T-helper 22 cell (primary cell): ENCODE measurements around the gene TGFB1.

ENCODE experiments used
- DNase-seq: peaks from one replicate; pipeline ENCODE4 v3.0.0-alpha.2; 2020; ENCODE audit warnings: low read depth

TGFB1 gene

DNA sequence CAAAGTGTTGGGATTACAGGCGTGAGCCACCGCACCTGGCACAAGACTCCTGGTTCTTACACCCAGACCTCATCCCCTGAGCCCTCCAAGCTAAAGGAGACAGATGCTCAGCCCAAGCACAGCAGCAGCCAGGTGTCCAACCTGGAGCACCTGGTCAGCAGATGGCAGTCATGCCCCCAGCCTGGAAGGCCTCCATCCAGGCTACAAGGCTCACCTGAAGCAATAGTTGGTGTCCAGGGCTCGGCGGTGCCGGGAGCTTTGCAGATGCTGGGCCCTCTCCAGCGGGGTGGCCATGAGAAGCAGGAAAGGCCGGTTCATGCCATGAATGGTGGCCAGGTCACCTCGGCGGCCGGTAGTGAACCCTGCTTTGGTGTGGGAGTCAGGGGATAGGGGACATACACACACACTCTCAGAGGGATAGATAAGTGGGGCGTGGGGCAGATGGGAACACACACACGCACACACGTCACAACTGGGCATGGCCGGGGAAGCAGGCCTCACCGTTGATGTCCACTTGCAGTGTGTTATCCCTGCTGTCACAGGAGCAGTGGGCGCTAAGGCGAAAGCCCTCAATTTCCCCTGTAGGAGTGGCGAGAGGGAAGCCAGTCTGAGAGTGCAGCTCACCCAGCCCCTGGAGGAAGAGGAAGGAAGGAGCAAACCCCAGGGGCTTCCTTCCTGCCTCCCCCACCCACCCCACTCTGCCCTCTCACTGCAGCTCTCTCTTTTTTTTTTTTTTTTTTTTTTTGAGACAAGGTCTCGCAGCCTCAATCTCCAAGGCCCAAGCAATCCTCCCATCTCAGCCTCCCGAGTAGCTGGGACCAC lies 11.8 kb downstream of the TGFB1 start:
- no peak for DNase-seq

DNA sequence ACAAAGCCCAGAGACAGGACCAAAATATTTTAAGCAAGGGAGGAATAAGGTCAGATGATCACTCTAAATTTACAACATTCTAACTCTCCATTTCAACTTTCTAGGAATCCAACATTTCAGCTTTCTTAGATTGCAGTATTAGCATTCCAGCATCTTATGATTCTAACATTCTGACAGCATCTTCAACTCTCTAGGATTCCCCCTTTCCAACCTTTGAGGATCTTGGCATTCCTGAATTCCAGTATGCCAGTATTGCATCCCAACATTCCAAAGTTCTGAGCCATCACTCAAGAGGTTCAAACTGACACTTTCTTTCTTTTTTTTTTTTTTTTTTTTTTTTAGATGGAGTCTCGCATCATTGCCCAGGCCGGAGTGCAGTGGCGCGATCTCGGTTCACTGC lies 13.8 kb downstream of the TGFB1 start:
- DNase-seq: no peak

DNA sequence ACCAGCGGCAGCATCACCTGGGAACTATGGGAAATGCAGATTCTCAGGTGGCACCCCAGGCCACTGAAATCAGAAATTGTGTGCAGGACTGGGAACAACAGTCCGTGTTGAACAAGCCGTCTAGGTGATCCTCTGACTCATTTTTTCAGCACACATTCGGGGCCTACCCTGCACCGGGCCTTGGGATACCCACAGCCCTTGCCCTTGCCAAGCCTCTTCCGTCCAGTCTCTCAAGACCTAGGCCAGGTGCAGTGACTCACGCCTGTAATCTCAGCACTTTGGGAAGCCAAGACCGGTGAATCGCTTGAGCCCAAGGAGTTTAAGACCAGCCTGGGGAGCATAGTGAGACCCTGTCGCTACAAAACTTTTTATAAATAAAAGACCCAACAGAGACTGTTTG lies 18.3 kb downstream of the TGFB1 start:
- no peak for DNase-seq

DNA sequence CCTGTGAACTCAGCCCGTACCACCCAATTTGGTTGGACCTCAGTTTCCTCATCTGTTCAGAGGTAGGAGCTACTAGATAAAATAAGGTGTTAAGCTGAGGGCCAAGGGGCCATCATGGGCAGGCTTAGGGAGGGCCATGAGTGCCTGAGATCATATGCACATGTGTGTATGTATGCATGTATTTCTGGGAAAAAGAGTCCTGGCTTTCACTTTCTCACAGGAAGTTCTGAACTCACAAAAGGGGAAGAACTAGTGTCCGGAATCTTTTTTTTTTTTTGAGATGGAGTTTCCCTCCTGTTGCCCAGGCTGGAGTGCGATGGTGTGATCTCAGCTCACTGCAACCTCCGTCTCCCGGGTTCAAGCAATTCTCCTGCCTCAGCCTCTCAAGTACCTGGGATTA lies 18.9 kb downstream of the TGFB1 start:
- no peak for DNase-seq

DNA sequence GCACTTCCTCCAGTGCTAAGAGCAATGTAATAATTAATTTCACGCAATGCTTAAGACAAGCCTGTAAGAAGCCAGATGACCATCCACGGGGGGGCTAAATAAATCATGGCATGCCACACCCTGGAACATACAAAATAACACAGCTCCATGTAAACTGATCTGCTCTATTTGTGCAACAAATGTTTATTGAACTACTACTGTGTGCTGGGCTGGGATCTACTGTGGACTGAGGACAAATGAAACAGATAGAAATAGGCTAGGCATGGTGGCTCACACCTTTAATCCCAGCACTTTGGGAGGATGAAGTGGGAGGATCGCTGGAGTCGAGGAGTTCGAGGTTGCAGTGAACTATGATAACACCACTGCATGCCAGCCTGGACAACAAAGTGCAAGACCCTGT lies 21.3 kb downstream of the TGFB1 start:
- DNase-seq: no peak

DNA sequence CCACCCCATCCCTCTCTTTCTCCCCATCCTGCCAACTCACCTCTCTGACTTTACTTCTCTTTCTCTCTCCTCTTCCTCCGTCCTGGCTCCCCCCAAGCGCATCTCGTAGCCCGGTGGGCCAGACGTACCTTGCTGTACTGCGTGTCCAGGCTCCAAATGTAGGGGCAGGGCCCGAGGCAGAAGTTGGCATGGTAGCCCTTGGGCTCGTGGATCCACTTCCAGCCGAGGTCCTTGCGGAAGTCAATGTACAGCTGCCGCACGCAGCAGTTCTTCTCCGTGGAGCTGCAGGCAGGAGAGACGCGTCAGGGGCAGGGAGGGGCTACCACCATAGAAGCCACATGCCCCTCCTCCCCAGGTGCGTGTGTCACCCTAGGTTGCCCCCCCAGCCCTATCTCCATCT lies 21.7 kb downstream of the TGFB1 start:
- no peak for DNase-seq

DNA sequence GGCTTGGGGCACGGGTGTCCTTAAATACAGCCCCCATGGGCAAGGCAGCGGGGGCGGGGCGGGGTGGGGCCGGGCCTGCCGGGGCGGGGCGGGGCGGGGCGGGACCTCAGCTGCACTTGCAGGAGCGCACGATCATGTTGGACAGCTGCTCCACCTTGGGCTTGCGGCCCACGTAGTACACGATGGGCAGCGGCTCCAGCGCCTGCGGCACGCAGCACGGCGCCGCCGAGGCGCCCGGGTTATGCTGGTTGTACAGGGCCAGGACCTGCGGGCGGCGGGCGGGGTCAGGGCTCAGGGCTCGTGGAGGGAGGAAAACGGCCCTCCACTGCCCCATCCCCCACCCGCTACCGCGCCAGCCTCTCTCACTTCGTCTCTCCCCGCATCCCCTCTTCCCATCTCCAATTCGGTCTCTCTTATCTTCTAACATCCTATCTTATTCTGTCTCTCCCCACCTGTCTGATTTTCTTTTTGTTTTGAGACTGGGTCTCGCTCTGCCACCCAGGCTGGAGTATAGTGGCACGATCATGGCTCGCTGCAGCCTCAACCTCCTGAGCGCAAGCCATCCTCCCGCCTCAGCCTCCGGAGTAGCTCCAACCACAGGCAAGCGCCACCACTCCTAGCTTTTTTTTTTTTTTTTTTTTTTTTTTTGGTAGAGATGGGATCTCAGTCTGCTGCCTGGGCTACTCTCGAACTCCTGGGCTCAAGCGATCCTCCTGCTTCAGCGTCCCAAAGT lies 22.6 kb downstream of the TGFB1 start:
- DNase-seq: no peak

DNA sequence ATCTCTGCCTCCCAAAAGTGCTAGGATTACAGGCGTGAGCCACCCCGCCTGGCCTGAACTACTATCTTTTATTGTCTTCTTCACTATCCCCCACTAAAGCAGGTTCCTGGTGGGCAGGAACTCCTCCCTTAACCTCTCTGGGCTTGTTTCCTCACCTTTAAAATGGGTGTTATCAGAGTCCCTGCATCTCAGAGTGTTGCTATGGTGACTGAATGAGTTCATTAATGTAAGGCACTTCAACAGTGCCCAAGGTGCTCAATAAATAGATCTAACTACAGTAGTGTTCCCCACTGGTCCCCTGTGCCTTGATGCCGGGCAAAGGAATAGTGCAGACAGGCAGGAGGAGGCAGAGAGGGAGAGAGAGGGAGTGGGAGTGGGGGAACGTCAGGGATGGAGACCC lies 23.2 kb downstream of the TGFB1 start:
- DNase-seq: no peak

DNA sequence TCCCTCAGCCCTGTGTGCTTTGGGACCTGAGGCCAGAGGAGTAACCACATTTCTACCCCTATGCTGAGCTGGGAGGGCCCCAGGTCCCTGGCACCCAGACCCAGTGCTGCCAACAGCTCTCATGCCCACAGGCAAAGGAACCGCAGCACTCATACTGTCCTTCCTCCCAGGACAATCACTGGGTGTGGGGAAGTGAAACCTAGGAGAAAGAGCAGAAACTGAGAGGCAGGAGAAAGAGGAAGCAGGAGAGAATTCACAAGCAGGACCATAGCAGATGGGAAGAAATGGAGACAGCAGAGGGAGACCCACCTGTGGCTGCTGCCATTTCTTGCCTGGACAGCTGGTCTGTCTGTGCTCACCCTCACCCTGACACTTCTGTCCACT lies 24.9 kb downstream of the TGFB1 start:
- no peak for DNase-seq

DNA sequence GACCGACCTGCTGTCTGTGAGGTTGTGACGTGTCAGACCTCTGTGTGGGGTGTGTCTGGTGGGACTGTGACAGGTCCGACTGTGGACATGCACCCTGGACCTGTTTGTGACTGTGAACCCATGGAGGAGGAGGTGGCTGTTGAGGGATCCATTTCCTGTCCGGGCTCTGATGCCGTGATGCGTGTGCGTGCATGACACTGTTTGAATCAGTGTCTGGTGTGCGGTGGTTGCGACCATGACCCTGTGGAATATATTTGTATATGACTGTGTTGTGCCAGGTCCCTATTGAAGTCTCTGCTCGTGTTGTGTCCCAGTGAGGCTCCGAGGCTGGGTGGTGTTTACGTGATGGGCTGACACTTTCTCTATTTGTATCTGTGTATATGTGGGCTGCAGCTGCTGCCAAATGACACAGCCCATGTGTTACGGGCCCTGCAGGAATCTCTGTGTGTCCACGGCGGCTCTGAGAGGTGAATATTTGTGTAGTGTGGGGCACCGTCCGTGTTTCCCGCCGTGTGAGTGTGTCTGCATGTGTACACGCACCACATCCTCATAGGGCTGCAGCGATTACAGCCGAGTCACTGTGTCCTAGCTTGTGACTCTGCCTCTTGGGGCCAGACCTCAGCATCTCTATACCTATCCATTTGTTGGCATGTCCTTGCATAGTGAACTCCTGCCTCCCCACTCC lies 25.4 kb downstream of the TGFB1 start:
- no peak for DNase-seq

DNA sequence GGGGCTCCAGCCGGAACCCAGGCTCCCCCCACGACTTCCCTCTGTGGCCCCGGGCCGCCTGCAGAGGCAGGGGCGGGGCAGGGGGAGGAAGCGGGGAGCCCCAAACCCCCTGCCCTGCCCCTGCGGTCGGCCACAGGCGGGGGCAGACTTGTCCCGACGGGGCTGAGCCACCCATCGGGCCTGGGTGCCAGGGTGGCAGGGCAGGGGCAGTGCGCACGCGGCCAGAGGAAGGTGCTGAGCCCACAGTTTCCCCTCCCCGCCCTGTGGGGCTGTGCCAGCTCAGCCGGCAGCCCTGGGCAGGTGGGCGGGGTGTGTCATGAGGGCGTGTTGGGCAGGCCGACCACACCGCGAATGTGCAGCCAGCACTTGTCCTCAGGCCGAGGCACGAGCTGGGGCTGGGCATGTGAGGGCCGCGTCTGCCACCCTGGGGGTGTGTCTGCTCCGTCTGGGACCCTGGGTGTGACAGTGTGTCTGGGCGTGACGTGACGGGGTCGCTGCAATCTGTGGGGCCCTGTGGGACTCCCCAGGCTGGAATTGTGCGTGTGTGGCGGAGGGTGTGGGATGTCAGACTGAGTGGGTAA lies 26.1 kb downstream of the TGFB1 start:
- peak; percentile 96 for DNase-seq

DNA sequence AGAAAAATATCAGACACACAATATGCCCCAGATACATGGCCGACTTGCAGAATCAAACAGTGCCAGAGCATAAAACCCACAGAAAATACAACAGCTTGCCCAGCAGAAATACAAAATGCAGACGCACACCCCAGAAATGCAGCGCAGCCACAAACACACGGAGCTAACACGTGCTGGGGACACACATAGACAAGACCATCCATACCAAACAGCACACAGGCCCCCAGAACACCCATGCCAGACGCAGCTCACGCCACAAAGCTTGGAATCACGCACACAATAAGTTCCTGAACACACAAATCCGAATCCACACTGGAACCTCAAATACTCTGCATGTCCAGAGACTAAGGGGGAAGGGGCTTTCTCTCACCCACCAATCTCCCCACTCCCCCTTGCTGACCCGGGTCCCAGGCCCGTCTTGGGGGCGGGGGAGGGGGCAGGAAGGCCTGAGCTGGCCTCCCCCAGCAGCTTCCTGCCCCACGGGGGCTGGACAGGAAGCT lies 26.6 kb downstream of the TGFB1 start:
- no peak for DNase-seq

DNA sequence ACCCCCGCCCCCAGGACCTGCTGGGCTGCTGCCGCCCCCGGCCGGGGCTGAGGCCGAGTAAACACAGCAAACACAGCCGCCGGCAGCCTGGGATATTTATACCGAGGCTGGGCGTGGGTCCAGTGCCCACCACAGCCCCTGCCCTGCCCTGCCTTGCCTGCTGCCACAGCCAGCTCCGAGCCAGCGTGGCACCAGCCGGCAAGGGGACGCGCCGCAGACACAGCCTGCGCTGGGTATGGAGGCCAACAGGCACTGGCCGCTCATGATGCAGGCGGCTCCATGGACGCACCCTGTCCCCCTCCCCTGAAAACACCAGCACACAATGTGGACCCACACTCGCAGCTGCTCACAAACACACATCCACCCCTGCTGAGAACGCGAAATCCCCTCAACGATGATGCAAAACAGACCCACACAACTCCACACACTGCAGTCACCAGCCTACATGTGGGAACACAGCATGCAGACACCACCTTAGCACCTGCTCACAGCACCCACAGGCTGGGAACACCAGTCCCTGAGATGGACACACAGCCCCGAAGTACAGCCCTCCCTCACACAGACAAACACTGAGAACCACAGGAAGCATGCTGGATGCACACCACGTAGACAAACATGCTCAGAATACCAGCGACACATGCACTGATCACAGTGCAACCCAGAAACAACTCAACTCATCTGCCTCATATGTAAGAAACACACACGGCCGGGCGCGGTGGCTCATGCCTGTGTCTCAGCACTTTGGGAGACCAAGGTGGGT lies 27.6 kb downstream of the TGFB1 start:
- no peak for DNase-seq

DNA sequence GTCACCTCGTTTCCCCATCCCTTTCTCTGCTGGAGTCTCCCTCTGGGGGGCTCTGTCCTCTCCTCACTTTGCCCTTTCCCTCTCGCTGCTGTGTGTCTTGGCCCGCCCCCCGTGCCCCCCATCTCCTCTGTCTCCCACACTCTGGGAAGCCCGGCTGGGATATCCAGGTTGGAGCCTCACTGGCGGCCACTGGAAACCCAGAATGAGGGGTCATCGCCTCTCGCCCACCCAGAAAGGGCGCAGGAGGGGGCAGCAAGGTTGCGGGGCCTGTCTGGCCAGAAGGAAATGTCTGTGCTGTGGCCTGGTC lies 28.1 kb downstream of the TGFB1 start:
- DNase-seq: no peak

DNA sequence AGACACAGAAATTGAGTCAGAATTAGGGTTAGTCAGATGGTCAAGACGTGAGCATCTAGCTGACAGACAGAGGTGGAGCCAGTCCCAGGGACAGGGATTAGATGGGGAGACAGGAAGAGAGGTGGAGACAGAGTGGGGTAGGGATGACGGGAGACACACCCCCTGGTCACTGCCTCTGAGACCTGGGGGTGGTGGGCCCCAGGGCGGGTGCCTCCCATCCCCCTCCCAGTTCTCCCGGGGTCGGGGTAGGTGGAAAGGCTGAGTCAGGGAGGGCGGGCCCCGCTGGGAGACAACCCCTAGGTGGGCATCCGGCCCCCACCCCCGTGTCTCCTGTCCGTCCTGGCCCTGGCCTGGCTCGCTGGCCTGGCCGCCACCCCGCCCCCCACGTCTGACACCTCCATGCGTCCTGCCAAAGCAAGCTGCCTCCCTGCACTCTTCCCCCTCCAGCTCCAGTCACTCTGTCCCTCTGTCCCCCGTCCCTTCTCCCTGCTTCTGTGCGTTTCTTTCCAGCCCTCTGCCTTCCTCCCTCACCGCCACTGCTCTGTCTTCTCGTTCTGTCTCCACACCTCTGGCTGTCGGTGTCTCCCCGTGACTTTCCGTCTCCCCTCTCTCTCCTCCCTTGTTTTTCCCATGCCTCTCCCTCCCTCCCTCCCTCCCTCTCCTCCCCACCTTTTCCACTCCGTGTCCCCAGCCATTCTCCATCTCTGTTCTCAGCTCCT lies 28.6 kb downstream of the TGFB1 start:
- DNase-seq: no peak

DNA sequence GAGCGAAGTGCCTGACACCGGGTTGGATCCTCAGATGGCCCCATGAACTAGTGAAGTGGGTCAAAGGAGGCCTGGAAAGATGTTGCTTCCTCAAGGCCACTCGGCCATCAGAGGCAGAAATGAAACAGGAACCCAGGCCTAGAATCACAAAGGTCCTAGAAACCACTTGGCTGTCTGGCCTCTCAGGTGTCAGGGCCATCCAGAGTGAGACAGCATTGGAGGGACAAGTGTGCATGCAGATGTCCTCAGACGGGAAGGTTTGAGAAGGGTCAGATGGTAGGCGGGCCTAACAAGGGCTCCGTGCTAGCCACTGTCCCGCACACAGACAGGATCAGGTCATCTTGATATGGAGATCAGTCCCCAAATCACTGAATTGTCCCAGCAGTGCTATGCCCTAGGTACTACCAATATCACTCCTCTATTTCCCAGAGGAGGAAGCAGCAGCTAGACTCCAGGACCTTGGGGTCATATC lies 29.5 kb downstream of the TGFB1 start:
- DNase-seq: no peak

DNA sequence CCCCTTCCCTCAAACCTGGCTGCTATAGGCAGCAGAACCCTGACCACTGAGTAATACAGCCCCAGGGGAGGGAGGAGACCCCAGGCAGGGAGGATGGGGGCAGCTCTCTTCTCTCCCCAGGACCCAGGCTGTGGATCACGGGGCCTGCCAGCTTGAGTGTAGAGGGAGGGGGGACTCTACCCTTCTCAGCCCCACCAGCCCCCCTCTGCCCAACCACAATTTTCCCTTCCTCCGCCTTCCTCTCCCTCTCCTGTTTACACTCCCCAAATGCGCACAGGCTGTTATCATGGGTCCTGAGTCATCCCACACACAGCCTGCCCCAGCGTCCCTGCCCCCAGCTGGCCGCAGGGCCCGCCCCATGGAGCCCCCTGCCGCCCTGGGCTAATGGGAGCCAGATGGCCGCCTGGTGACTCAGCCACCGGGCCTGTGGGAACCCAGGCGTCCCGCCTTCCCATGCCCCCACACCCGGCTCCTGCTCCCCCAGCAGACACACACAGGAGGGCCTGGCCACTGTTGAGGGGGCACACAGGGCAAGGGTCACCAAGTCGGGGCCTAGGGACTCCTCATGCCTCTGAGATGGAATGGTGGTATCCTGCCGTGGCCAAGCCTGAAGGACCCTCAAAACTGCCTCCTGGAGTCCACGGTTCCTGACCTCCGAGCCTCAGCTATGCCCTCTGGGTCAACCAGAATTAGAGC lies 30.1 kb downstream of the TGFB1 start:
- no peak for DNase-seq

DNA sequence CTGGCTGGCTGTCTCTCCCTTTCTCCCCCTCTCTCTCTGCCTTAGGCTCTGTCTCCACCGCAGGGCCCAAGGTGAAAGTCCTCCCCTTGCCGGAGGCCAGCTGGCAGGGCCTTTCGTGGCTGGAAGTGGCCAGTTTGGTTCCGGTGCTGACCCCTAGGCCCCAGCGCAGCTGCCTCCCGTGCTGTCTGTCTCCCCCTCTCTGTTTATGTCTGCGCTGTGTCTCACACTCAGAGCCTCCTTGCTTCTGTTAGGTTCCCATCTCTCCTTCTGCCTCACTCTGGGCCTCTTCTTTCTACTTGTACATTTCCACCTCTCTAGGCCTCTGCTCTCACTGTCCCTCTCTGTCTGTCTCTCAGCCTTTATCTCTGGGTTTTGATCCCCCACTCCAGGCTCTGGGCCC lies 30.7 kb downstream of the TGFB1 start:
- DNase-seq: no peak

DNA sequence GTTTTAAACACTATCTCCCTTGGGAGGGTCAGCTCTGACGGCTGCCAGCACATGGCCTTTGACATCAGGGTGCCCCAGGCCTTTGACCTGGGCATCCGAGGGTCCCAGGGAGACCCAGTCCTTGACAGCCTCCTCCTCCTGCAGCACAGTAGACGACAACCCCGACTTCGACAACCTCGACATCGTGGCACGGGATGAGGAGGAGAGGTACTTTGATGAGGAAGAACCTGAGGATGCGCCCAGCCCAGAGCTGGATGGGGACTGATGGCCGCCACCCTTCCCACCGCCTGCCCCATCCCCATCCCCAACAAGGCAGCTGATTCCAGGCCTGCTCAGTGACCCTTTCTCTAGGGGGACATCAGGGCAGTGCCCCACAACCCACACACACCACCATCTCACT lies 31.3 kb downstream of the TGFB1 start:
- DNase-seq: no peak

DNA sequence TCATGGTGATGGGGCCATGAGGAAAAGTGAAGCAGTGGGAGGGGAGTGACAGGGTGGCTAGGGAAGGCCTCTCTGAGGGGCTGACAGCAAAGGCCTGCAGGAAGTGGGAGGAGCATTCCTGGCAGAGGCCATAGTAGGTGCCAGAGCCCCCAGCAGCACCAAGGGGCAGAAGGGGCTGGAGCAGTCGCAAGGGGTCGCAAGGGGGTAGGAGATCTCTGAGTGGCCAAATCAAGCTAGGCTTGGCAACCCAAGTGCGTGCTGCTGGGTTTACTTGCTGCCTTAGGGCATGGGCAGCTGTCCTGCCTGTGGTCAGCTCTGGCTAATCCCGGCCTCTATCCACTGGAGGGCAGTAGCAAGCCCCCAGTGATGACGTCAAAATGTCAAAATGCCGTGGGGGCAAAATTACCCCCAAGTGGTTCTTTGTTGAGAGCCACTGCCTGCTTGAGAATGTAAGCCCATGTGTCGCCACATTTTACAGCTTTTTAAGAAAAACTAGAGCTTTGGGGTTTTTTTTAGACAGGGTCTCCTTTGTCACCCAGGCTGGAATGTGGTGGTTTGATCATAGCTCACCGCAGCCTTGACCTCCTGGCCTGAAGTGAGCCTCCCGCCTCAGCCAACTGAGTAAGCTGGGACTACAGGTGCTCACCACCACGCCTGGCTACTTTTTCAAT lies 32.0 kb downstream of the TGFB1 start:
- no peak for DNase-seq
